GM23338 (cell line): ENCODE measurements around the gene OR2A25. TPM values are rescaled to one million over a fixed set of nuclear protein-coding genes. Genes with fewer than 3 reads are reported as not detected.

ENCODE experiments used
- ATAC-seq: fragments of 200-7000 bp; cut with Tn5 transposase; 3 replicates; pipeline ENCODE4 v1.9.1; 2020
- DNase-seq: peaks from one replicate; pipeline ENCODE4 v3.0.0-alpha.2; 2015; ENCODE audit warnings: low spot score
- H2AFZ ChIP-seq: fragments of 200-600 bp; sonication (generic); 2 replicates; pipeline ENCODE4 v1.8.0; 2016; ENCODE audit warnings: antibody characterized with exemption, mild to moderate bottlenecking, moderate library complexity
- H3F3A ChIP-seq: fragments of 200-600 bp; sonication (generic); replicated peaks from 2 replicates; pipeline ENCODE4 v1.8.0; 2017; ENCODE audit warnings: antibody characterized with exemption, mixed run types, low read depth
- H3K27ac ChIP-seq: fragments of 200-600 bp; sonication (generic); 2 replicates; pipeline ENCODE4 v1.6.1; 2016; ENCODE audit warnings: low read depth
- H3K27me3 ChIP-seq: fragments of 200-600 bp; sonication (generic); 2 replicates; pipeline ENCODE4 v1.8.0; 2016; ENCODE audit warnings: mild to moderate bottlenecking, mixed run types, moderate library complexity; ENCODE audit not compliant: insufficient read depth
- H3K36me3 ChIP-seq: fragments of 200-600 bp; sonication (generic); 2 replicates; pipeline ENCODE4 v1.8.0; 2016; ENCODE audit warnings: mild to moderate bottlenecking; ENCODE audit not compliant: insufficient read depth
- H3K4me1 ChIP-seq: fragments of 200-600 bp; sonication (generic); 2 replicates; pipeline ENCODE4 v1.8.0; 2016; ENCODE audit warnings: mild to moderate bottlenecking, moderate library complexity; ENCODE audit not compliant: insufficient read depth
- H3K4me2 ChIP-seq: fragments of 200-600 bp; sonication (generic); 2 replicates; pipeline ENCODE4 v1.7.1; 2017; ENCODE audit warnings: mixed run types
- H3K4me3 ChIP-seq: fragments of 200-600 bp; sonication (generic); 2 replicates; pipeline ENCODE4 v1.6.1; 2016; ENCODE audit warnings: mixed run types
- H3K79me2 ChIP-seq: fragments of 200-600 bp; sonication (generic); replicated peaks from 2 replicates; pipeline ENCODE4 v1.8.0; 2017; ENCODE audit warnings: mild to moderate bottlenecking; ENCODE audit not compliant: insufficient read depth
- H3K9me2 ChIP-seq: fragments of 200-600 bp; sonication (generic); 2 replicates; pipeline ENCODE4 v1.8.0; 2017; ENCODE audit not compliant: insufficient read depth
- H4K20me1 ChIP-seq: fragments of 200-600 bp; sonication (generic); replicated peaks from 2 replicates; pipeline ENCODE4 v1.8.0; 2017; ENCODE audit warnings: mild to moderate bottlenecking; ENCODE audit not compliant: insufficient read depth
- H3K27ac Mint-ChIP-seq: 2 replicates; pipeline ENCODE4 v1.8.0; 2020; ENCODE audit warnings: inconsistent platforms, mild to moderate bottlenecking, moderate library complexity, mixed read lengths
- H3K27me3 Mint-ChIP-seq: 3 replicates; pipeline ENCODE4 v1.8.0; 2022; ENCODE audit warnings: low read depth, mild to moderate bottlenecking, moderate library complexity, mixed read lengths, inconsistent platforms; ENCODE audit not compliant: insufficient read depth, poor library complexity
- H3K36me3 Mint-ChIP-seq: 3 replicates; pipeline ENCODE4 v1.8.0; 2021; ENCODE audit warnings: low read depth, mild to moderate bottlenecking, inconsistent platforms, moderate library complexity, mixed read lengths
- H3K4me1 Mint-ChIP-seq: 3 replicates; pipeline ENCODE4 v1.8.0; 2020; ENCODE audit warnings: mild to moderate bottlenecking, inconsistent platforms, mixed read lengths
- H3K4me3 Mint-ChIP-seq: 3 replicates; pipeline ENCODE4 v1.8.0; 2021; ENCODE audit warnings: moderate library complexity, mild to moderate bottlenecking, inconsistent platforms, mixed read lengths
- H3K9me3 Mint-ChIP-seq: 3 replicates; pipeline ENCODE4 v1.8.0; 2020; ENCODE audit warnings: moderate library complexity, mild to moderate bottlenecking, inconsistent platforms, mixed read lengths
- CREB1 ChIP-seq: fragments of 250-450 bp; sonication (Bioruptor Pico); IDR thresholded peaks from 2 replicates; pipeline ENCODE4 v1.5.0; 2020; ENCODE audit warnings: low read depth, mild to moderate bottlenecking, moderate library complexity
- EZH2phosphoT487 ChIP-seq: fragments of 200-600 bp; sonication (generic); IDR thresholded peaks from one replicate; pipeline ENCODE4 v1.8.1; 2018; ENCODE audit warnings: antibody characterized with exemption; ENCODE audit not compliant: unreplicated experiment
- JUNB ChIP-seq: IDR thresholded peaks from one replicate; pipeline ENCODE4 v1.6.1; 2016; ENCODE audit warnings: antibody characterized with exemption; ENCODE audit not compliant: unreplicated experiment
- POLR2AphosphoS5 ChIP-seq: IDR thresholded peaks from 2 replicates; pipeline ENCODE4 v1.6.1; 2016; ENCODE audit warnings: antibody characterized with exemption, low read depth
- REST ChIP-seq: IDR thresholded peaks from one replicate; pipeline ENCODE4 v1.6.1; 2018; ENCODE audit warnings: antibody characterized with exemption; ENCODE audit not compliant: unreplicated experiment
- ZNF331 ChIP-seq: fragments of 250-450 bp; sonication (Bioruptor Pico); IDR thresholded peaks from 2 replicates; pipeline ENCODE4 v1.5.0; 2020; ENCODE audit warnings: low read depth, mild to moderate bottlenecking, moderate library complexity
- polyA plus RNA-seq: library from polyadenylated mRNA; unstranded; fragments of >200 nt; fragmentation: Nextera tagmentation; extraction: Ambion mirVana; gene quantifications from 2 replicates; pipeline ENCODE4 v1.2.1, GENCODE V29; 2016
- total RNA-seq: library from RNA; depleted of rRNA; stranded (reverse); fragments of >200 nt; shearing (Covaris generic); gene quantifications from 2 replicates; pipeline ENCODE4 v1.2.3, GENCODE V29; 2014
- TF ChIP-seq, protein P1 (sequence below): IDR thresholded peaks from 2 replicates; pipeline ENCODE4 v1.6.1; 2016; ENCODE audit warnings: antibody characterized with exemption
- TF ChIP-seq, protein P2 (sequence below): fragments of 250-450 bp; sonication (Bioruptor Pico); IDR thresholded peaks from 2 replicates; pipeline ENCODE4 v1.5.0; 2020; ENCODE audit warnings: mild to moderate bottlenecking, moderate library complexity
- TF ChIP-seq, protein P3 (sequence below), 2 experiments: fragments of 200-600 bp in 1 of 2; sonication (generic) in 1 of 2; conservative IDR thresholded peaks; 2 replicates each; pipeline versions ENCODE4 v1.5.1 to v1.6.1; 2016 to 2017; ENCODE audit warnings: antibody characterized with exemption in 2 of 2, low read depth in 2 of 2, mild to moderate bottlenecking in 2 of 2, moderate library complexity in 1 of 2

The OR2A25 gene
- total and polyA plus RNA-seq, 2 experiments from 2014 or later = not detected

GRCh38 chr7:144048648-144049047 is 21.0 kb upstream of the OR2A25 start, which contains the start of gene OR2A5:
Gene OR2A5 (plus strand): TSS chr7:144048948. CDS start chr7:144050402, 1,454 bp downstream.
- H3K4me3 Mint-ChIP-seq = no peak within 1 kb of the TSS
- no peak within 1 kb of the TSS for H3K4me3 ChIP-seq
- H3K27me3 Mint-ChIP-seq = no peaks in the 10 kb centered on the region
- no peaks in the 10 kb centered on the region for H3F3A ChIP-seq
- no peaks in the 10 kb centered on the region for H3K27me3 ChIP-seq
- no peaks in the 10 kb centered on the region for H3K79me2 ChIP-seq
- no peaks in the 10 kb centered on the region for H3K4me1 Mint-ChIP-seq
- H2AFZ ChIP-seq = no peak within 1 kb of the TSS; the same call in 1 of the 2 replicates
- no peaks in the 10 kb centered on the region for H3K36me3 ChIP-seq
- TF ChIP-seq ZNF331 (CRISPR knock-in tag) (no peak), CREB1 (CRISPR knock-in tag) (no peak), POLR2AphosphoS5 (no peak), JUNB (no peak), REST (no peak), EZH2phosphoT487 (no peak)
- TF ChIP-seq, protein P1, sequence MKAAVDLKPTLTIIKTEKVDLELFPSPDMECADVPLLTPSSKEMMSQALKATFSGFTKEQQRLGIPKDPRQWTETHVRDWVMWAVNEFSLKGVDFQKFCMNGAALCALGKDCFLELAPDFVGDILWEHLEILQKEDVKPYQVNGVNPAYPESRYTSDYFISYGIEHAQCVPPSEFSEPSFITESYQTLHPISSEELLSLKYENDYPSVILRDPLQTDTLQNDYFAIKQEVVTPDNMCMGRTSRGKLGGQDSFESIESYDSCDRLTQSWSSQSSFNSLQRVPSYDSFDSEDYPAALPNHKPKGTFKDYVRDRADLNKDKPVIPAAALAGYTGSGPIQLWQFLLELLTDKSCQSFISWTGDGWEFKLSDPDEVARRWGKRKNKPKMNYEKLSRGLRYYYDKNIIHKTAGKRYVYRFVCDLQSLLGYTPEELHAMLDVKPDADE = no peak
- TF ChIP-seq, protein P2, sequence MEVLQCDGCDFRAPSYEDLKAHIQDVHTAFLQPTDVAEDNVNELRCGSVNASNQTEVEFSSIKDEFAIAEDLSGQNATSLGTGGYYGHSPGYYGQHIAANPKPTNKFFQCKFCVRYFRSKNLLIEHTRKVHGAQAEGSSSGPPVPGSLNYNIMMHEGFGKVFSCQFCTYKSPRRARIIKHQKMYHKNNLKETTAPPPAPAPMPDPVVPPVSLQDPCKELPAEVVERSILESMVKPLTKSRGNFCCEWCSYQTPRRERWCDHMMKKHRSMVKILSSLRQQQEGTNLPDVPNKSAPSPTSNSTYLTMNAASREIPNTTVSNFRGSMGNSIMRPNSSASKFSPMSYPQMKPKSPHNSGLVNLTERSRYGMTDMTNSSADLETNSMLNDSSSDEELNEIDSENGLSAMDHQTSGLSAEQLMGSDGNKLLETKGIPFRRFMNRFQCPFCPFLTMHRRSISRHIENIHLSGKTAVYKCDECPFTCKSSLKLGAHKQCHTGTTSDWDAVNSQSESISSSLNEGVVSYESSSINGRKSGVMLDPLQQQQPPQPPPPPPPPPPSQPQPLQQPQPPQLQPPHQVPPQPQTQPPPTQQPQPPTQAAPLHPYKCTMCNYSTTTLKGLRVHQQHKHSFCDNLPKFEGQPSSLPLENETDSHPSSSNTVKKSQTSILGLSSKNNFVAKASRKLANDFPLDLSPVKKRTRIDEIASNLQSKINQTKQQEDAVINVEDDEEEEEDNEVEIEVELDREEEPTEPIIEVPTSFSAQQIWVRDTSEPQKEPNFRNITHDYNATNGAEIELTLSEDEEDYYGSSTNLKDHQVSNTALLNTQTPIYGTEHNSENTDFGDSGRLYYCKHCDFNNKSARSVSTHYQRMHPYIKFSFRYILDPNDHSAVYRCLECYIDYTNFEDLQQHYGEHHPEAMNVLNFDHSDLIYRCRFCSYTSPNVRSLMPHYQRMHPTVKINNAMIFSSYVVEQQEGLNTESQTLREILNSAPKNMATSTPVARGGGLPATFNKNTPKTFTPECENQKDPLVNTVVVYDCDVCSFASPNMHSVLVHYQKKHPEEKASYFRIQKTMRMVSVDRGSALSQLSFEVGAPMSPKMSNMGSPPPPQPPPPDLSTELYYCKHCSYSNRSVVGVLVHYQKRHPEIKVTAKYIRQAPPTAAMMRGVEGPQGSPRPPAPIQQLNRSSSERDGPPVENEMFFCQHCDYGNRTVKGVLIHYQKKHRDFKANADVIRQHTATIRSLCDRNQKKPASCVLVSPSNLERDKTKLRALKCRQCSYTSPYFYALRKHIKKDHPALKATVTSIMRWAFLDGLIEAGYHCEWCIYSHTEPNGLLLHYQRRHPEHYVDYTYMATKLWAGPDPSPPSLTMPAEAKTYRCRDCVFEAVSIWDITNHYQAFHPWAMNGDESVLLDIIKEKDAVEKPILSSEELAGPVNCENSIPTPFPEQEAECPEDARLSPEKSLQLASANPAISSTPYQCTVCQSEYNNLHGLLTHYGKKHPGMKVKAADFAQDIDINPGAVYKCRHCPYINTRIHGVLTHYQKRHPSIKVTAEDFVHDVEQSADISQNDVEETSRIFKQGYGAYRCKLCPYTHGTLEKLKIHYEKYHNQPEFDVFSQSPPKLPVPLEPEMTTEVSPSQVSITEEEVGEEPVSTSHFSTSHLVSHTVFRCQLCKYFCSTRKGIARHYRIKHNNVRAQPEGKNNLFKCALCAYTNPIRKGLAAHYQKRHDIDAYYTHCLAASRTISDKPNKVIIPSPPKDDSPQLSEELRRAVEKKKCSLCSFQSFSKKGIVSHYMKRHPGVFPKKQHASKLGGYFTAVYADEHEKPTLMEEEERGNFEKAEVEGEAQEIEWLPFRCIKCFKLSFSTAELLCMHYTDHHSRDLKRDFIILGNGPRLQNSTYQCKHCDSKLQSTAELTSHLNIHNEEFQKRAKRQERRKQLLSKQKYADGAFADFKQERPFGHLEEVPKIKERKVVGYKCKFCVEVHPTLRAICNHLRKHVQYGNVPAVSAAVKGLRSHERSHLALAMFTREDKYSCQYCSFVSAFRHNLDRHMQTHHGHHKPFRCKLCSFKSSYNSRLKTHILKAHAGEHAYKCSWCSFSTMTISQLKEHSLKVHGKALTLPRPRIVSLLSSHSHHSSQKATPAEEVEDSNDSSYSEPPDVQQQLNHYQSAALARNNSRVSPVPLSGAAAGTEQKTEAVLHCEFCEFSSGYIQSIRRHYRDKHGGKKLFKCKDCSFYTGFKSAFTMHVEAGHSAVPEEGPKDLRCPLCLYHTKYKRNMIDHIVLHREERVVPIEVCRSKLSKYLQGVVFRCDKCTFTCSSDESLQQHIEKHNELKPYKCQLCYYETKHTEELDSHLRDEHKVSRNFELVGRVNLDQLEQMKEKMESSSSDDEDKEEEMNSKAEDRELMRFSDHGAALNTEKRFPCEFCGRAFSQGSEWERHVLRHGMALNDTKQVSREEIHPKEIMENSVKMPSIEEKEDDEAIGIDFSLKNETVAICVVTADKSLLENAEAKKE (CRISPR knock-in tag) = no peak
- TF ChIP-seq, protein P3, sequence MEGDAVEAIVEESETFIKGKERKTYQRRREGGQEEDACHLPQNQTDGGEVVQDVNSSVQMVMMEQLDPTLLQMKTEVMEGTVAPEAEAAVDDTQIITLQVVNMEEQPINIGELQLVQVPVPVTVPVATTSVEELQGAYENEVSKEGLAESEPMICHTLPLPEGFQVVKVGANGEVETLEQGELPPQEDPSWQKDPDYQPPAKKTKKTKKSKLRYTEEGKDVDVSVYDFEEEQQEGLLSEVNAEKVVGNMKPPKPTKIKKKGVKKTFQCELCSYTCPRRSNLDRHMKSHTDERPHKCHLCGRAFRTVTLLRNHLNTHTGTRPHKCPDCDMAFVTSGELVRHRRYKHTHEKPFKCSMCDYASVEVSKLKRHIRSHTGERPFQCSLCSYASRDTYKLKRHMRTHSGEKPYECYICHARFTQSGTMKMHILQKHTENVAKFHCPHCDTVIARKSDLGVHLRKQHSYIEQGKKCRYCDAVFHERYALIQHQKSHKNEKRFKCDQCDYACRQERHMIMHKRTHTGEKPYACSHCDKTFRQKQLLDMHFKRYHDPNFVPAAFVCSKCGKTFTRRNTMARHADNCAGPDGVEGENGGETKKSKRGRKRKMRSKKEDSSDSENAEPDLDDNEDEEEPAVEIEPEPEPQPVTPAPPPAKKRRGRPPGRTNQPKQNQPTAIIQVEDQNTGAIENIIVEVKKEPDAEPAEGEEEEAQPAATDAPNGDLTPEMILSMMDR (conservative IDR thresholded peaks at IDR 0.05; ENCODE audit: low read depth in 2 of 2) = no peak
- H3K36me3 Mint-ChIP-seq = no peaks in the 10 kb centered on the region
- H4K20me1 ChIP-seq = no peaks in the 10 kb centered on the region
- no peak within 1 kb of the TSS for H3K27ac ChIP-seq
- DNase-seq (no peak), ATAC-seq (no peak)
- H3K9me3 Mint-ChIP-seq = no peaks in the 10 kb centered on the region
- no peaks in the 10 kb centered on the region for H3K9me2 ChIP-seq
- no peak within 1 kb of the TSS for H3K4me2 ChIP-seq
- H3K27ac Mint-ChIP-seq = no peak within 1 kb of the TSS
- no peaks in the 10 kb centered on the region for H3K4me1 ChIP-seq
